Neuron (in vitro differentiated cells): ENCODE results near the gene HDGFL2.

ENCODE experiments used
- H2AFZ ChIP-seq: one replicate; pipeline ENCODE4 v1.6.1; 2013; ENCODE audit warnings: low read depth, mild to moderate bottlenecking, inconsistent platforms, low read length, moderate library complexity
- H3K27me3 ChIP-seq: one replicate; pipeline ENCODE4 v1.6.1; 2013; ENCODE audit warnings: low read length; ENCODE audit not compliant: insufficient read depth
- H3K36me3 ChIP-seq: one replicate; pipeline ENCODE4 v1.6.1; 2013; ENCODE audit warnings: low read length; ENCODE audit not compliant: insufficient read depth
- H3K4me1 ChIP-seq: one replicate; pipeline ENCODE4 v1.6.1; 2013; ENCODE audit warnings: low read length; ENCODE audit not compliant: insufficient read depth
- H3K4me3 ChIP-seq: 2 replicates; pipeline ENCODE4 v1.5.1; 2013; ENCODE audit warnings: mild to moderate bottlenecking, low read length, moderate library complexity
- H3K9me3 ChIP-seq: one replicate; pipeline ENCODE4 v1.6.1; 2013; ENCODE audit warnings: low read length

Gene HDGFL2

DNA sequence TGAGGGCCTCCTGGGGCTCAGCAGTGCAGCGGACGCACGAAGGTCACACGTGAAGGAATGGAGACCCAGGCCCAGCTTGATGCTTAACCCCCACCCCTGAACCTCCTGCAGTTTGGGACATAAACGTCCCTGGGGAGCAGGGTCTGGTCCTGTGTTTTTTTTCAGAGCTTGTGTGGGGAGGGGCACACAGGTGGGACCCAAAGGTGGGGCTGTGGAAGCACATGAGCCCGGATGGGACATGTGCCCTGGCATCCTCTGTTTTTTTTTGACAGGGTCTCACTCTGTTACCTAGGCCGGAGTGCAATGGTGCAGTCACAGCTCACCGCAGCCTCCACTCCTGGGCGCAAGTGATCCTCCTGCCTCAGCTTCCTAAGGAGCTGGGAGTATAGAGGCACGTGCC, 35.0 kb upstream of the HDGFL2 start:
- Histone ChIP-seq H2AFZ (no peak overlapping the region), H3K36me3 (peaks cover 77% of the 10 kb centered on the region), H3K4me3 (no peak overlapping the region), H3K4me1 (no peaks in the 10 kb centered on the region), H3K9me3 (no peaks in the 10 kb centered on the region), H3K27me3 (no peaks in the 10 kb centered on the region)

DNA sequence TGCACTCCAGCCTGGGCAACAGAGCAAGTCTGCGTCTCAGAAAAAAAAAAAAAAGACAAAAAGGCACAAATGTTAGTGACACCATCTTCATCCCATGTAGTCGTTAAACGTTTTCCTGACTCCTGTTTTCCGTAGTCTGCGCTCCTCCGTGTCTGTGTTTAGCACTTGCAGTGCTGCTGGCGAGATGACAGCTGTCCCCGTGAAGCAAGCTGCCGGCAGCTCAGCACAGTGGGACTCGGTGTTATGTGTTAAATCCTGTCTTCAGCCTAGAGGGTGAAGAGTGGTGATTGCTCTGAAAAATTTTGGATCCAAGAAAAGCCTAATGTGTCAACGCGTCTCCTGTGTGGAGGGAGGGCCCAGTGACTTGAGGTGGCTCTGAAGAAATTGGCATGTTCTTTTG, 32.9 kb upstream of the HDGFL2 start:
- Histone ChIP-seq H2AFZ (no peak overlapping the region), H3K27me3 (no peaks in the 10 kb centered on the region), H3K4me3 (no peak overlapping the region), H3K36me3 (peaks cover 75% of the 10 kb centered on the region), H3K9me3 (no peaks in the 10 kb centered on the region), H3K4me1 (no peaks in the 10 kb centered on the region)

DNA sequence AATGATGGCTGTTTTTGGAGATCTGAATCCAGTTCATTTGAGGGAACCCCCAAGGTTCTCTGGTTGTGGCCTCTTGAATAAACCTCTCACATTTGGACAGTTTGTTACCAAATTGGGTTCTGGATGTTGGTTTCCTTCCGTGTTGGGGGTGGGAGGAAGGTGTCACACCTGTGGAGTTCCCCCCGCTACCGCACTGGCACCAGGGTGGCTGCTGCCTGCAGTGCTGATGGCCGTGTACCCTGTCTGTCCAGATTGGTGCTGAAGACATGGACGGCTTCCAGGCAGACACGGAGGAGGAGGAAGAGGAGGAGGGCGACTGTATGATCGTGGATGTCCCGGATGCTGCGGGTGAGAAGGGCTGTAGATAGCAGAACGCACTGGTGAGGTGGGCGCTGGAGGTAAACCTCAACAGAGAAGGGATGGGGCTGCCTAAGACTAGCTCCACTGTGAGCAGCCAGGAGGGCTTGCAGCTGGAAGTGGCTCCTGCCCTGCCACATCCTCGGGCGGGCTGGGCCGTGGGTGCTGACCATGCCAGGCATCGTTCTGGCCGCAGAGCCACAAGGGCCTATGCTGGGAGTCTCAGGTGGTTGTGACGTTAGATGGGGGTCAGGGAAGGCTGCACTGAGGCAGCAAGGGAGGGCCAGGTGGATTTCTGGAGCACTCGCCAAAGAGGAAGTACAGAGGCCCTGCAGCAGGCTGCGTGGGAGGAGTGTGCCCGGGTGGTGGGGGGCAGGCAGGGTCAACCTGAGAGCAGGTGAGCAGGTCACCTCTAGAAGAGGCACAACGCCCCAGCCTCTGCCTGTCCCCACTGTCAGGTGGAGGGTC, 29.9 kb upstream of the HDGFL2 start:
- no peaks in the 10 kb centered on the region for H3K27me3 ChIP-seq
- no peaks in the 10 kb centered on the region for H3K4me1 ChIP-seq
- H3K9me3 ChIP-seq: no peaks in the 10 kb centered on the region
- H3K4me3 ChIP-seq: no peak overlapping the region
- peaks cover 79% of the 10 kb centered on the region for H3K36me3 ChIP-seq
- no peak overlapping the region for H2AFZ ChIP-seq

DNA sequence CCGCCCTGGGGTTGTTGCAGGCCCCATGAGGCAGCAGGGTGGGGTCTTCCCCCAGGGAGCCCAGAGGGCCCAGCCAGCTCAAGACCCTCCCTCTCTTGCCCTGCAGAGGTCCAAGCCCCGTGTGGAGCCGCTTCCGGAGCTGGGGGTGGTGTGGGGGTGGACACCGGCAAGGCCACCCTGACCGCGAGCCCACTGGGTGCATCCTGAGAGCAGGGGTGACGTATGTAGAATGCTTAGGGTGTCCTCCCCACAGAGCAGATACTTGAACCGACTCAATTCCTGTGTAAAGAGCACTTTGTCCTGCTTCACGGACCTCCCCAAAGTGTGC, 29.3 kb upstream of the HDGFL2 start:
- Histone ChIP-seq H3K36me3 (peaks cover 81% of the 10 kb centered on the region), H3K4me1 (no peaks in the 10 kb centered on the region), H3K27me3 (no peaks in the 10 kb centered on the region)

DNA sequence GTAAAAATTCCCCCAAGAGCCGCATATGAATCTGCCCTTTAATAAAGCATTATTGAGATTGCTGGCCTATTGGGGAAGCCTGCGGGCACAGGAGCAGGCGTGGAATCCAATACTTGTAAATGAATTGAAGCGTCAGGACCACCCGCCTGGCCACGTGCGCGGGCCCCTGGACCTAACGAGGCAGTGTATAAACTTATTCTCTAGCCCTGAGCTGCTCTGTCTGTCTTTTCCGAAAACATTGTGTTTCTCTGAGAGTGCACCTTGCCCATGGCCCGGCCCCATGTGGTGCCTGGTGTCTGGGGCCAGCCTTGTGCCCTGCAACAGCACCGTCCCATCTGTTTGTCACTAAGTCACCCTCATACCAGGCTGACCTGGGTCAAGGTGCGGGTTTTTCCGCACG, 28.9 kb upstream of the HDGFL2 start:
- no peak overlapping the region for H2AFZ ChIP-seq
- no peaks in the 10 kb centered on the region for H3K27me3 ChIP-seq
- peaks cover 82% of the 10 kb centered on the region for H3K36me3 ChIP-seq
- H3K4me3 ChIP-seq: no peak overlapping the region
- no peaks in the 10 kb centered on the region for H3K4me1 ChIP-seq
- no peaks in the 10 kb centered on the region for H3K9me3 ChIP-seq

More for the DNA sequence above, 29.3 kb upstream of the HDGFL2 start:
- H3K9me3 ChIP-seq: no peaks in the 10 kb centered on the region
- H2AFZ ChIP-seq: no peak overlapping the region
- H3K4me3 ChIP-seq: no peak overlapping the region

DNA sequence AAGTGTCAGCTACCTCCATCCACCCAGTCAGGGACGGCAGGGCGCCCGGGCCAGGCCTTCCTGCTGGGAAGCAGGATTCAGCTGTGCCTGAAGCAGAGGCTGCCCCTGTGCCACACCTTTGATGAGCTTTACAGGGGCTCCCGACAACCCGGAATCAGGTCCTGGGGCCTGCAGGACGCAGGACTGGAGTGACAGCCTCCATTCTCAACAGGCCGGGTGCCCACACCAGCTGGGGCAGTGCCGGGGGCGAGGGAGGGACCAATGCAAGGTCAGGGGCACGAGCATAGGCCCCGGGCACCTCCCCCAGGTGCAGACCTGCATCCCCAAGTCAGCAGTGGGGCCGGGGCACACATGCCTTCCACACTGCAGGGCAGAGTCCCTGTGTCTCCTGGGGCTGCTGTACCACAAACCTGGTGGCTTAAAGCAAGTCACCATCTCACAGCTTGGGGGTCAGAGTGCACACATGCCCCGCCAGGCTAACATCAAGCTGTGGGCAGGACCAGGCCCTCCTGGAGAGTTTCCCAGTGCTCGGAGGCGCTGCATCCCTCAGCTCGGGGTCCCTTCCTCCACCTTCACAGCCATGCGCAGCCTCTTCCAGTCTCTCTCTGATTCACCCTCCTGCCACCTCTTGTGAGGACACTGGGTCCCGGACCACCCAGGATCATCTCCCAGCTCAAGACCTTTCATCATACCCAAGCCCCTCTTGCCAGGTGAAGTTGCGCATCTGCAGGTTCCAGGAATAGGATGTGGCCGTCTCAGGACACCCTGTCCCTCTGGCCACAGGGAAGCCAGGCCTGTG, 27.9 kb upstream of the HDGFL2 start:
- no peaks in the 10 kb centered on the region for H3K9me3 ChIP-seq
- H2AFZ ChIP-seq: no peak overlapping the region
- H3K36me3 ChIP-seq: peaks cover 82% of the 10 kb centered on the region

DNA sequence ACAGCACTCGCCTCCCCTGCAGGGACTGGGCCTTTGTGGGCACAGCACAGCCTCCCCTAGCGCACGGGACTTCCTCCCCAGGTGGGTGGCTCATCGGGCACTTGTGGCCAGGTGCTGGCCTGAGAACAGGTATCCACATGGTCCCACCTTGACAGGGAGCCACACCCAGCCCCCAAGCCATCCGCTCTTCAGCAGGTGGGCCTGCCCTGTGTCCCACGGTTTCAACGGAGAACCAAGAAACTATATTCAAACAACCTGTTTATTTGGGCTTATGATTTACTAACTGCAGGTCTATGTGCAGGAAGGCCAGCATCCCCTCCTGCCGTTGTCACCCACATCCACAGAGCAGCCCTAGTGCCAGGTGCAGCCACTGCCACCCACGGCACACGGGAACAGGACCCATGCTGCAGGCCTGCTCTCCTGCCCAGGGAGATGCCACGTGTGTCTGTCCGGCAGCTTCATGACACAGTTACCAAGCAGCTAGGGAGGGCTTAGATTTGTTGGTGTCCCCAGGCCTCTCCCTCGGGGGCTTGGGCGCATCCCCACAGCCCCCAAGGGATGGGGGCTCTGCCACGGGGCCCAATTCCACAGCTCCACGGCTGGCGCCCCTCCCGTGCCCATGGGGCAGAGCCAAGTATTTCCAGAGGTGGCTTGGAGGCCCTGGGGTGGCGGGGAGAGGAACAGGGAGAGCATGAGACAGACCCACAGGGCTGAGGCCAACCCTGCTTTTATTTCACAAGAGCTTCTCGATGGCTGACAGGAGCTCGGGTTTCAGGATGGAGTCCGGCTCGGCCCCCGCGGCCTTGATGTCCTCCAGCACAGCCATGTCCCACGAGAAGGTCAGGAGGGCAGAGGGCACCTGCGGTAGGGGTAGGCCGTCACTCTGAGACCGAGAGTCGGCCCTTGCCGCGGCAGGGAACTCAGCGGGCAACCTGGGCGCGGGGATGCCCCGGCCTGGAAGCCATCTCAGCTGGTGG, 27.0 kb upstream of the HDGFL2 start:
- Histone ChIP-seq H3K4me3 (no peak overlapping the region), H3K9me3 (no peaks in the 10 kb centered on the region), H3K4me1 (no peaks in the 10 kb centered on the region), H2AFZ (no peak overlapping the region), H3K27me3 (no peaks in the 10 kb centered on the region), H3K36me3 (peaks cover 80% of the 10 kb centered on the region)

More for the DNA sequence above, 27.9 kb upstream of the HDGFL2 start:
- Histone ChIP-seq H3K4me3 (no peak overlapping the region), H3K27me3 (no peaks in the 10 kb centered on the region), H3K4me1 (no peaks in the 10 kb centered on the region)

DNA sequence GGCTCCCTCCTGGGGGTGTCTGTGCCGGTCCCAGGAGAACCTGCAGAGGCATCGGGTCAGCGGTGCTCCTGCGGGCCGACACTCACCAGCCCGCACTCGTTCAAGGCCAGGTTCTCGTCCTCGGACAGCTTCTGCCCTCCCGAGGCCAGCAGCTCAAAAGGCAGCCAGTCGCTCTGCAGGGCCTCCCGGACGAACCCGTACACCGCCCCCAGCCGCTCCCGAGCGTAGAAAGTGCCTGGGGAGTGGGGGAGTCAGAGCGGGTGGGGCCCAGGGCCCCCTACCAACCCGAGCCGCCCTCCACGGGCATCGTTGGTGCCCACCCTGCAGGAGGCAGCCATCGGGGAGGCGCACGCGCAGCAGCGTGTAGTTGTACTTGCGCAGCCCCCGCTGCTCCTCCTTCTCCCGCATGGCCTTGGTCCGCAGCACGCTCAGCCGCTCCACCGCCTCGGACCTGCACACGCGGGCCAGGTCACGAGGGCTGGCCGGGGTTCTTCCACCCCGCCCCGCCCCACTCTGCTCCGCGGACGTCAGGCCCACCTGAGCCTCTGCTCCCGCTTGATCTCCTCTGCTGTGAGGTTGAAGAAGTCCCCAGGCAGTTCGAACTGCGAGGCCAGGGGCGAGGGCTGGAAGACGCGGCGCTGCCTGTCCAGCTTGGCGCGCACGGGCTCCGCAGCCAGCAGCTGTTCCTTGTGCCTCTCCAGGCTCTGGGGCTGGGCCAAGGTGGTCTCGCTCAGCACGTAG, 26.0 kb upstream of the HDGFL2 start:
- H3K27me3 ChIP-seq: no peaks in the 10 kb centered on the region
- peaks cover 78% of the 10 kb centered on the region for H3K36me3 ChIP-seq
- no peaks in the 10 kb centered on the region for H3K4me1 ChIP-seq
- H3K9me3 ChIP-seq: no peaks in the 10 kb centered on the region
- H2AFZ ChIP-seq: no peak overlapping the region
- H3K4me3 ChIP-seq: no peak overlapping the region

DNA sequence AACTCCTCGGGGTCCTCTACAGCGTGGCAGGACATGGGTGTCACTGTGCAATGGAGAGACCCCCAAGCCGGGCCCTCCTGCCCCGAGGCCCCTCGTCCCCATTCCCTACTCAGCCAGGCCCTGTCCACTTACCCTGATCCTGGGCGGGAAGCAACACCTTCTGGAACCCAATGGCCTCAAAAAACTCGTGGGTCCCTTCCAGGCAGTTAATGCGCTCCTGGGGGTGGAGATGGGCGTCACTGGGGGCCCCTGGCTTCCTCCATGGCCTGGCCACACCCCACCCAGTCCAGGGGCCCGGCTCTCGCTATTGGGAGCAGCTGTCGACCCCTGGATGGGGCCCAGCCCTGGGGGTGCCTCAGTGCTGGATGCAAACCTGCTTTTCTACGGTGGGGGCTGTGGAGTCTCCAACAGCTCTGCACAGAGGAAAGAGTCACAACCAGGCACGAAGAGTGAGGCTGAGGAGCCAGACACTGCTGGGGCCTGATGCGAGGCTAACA, 25.3 kb upstream of the HDGFL2 start:
- H3K4me1 ChIP-seq: no peaks in the 10 kb centered on the region
- peaks cover 81% of the 10 kb centered on the region for H3K36me3 ChIP-seq
- no peak overlapping the region for H2AFZ ChIP-seq
- H3K9me3 ChIP-seq: no peaks in the 10 kb centered on the region
- no peaks in the 10 kb centered on the region for H3K27me3 ChIP-seq
- no peak overlapping the region for H3K4me3 ChIP-seq

DNA sequence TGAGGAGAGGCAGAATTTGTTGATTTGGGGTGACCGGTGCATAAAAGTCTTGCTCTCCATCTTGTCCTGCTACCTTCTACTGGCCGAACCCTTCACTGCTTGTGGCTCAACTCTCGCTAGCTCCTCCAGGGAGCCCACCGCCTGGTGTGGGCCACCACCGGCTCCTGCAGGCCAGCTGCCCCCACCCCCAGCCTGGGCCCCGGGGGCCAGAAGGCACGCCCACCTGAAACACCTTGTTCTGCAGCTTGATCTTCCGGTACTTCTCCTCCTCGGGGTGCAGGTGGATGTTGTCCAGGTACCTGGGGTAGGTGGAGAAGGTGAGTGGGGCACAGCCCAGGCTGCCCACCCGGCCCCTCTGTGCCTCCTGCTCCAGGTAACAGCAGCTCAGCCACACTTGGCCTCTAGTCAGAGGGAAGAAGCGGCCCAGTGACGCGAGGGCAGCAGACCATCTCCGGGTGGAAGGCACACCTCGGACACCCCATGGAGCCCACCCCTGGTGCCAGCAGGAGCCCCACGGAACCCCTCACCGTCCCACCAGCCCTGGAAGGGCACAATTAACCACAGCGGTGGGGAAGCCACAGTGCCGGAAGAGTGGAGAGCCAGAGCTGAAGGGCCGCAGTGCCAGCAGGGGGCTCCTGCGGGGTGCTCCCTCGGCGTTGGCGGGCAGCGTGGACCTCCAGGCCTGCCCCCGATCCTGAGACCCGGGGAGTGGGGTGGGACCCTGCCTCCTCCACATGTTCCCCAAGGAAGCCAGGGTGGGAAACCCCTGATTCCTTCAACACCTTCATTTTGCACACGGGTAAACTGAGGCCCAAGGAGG, 24.6 kb upstream of the HDGFL2 start:
- no peaks in the 10 kb centered on the region for H3K9me3 ChIP-seq
- no peaks in the 10 kb centered on the region for H3K27me3 ChIP-seq
- H2AFZ ChIP-seq: no peak overlapping the region
- no peaks in the 10 kb centered on the region for H3K4me1 ChIP-seq
- no peak overlapping the region for H3K4me3 ChIP-seq
- peaks cover 83% of the 10 kb centered on the region for H3K36me3 ChIP-seq

DNA sequence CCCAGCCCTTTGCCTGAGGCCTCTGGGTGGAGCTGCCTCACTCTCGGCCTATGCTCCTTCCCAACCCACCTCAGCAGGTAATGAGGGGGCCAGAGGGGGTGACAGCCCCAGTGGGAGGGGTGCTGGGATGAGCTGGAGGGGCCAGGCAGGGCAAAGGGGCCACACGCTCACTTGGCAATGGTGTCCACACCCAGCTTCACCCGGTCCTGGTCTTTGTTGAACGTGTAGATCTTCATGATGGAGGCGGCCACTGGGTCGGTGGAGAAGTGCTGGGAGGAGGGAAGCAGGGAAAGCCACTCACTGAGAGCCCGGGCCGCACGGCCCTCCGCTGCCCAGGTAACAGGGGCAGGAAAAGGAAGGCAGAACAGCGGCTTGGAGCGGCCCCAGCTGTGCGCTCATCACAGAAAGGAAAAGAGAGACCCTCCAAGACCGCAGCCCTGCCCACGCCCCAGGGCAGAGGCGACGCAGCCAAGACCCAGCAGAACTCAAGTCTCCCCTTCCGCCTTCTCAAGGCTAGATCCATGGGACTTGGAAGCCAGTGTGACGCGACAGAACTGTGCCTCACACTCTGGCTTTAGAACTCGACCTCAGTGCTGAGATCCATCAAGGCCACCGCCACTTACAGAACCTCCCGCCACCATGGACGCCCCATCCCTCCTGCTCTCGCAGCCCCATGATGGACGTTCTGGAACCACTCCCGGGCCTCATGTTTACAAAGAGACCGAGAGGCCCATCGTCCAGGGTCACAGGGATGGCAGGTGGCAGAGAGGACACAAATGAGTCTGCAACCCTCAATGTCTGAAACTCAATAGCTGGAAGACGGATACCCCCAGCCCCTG, 23.7 kb upstream of the HDGFL2 start:
- H3K36me3 ChIP-seq: peaks cover 82% of the 10 kb centered on the region
- H3K4me1 ChIP-seq: no peaks in the 10 kb centered on the region
- H3K4me3 ChIP-seq: no peak overlapping the region
- H3K9me3 ChIP-seq: no peaks in the 10 kb centered on the region
- H3K27me3 ChIP-seq: no peaks in the 10 kb centered on the region
- no peak overlapping the region for H2AFZ ChIP-seq
